KMS-11 (cell line): ENCODE results near the gene PPP1R9B.

Experiments used
- H2AFZ ChIP-seq: fragments of 200-600 bp; sonication (generic); 2 replicates; pipeline ENCODE4 v1.6.1; 2016; ENCODE audit warnings: antibody characterized with exemption, mixed run types, low read depth
- H3K27ac ChIP-seq: fragments of 200-600 bp; sonication (generic); 2 replicates; pipeline ENCODE4 v1.6.1; 2016; ENCODE audit warnings: mild to moderate bottlenecking, mixed run types
- H3K27me3 ChIP-seq: fragments of 200-600 bp; sonication (generic); 2 replicates; pipeline ENCODE4 v1.6.1; 2017; ENCODE audit warnings: mild to moderate bottlenecking, low read depth, mixed run types, moderate library complexity; ENCODE audit not compliant: insufficient read depth
- H3K36me3 ChIP-seq: fragments of 200-600 bp; sonication (generic); 2 replicates; pipeline ENCODE4 v1.6.1; 2017; ENCODE audit warnings: mild to moderate bottlenecking, mixed run types; ENCODE audit not compliant: insufficient read depth
- H3K4me1 ChIP-seq: fragments of 200-600 bp; sonication (generic); 2 replicates; pipeline ENCODE4 v1.6.1; 2016; ENCODE audit warnings: mild to moderate bottlenecking, low read depth, mixed run types; ENCODE audit not compliant: poor library complexity, severe bottlenecking
- H3K4me2 ChIP-seq: fragments of 200-600 bp; sonication (generic); 2 replicates; pipeline ENCODE4 v1.7.0; 2016; ENCODE audit warnings: mild to moderate bottlenecking, mixed run types
- H3K4me3 ChIP-seq: fragments of 200-600 bp; sonication (generic); IDR thresholded peaks from 2 replicates; pipeline ENCODE4 v1.6.1; 2017; ENCODE audit warnings: low read depth, low read length, mixed read lengths; ENCODE audit not compliant: insufficient read depth
- H3K79me2 ChIP-seq: fragments of 200-600 bp; sonication (generic); 2 replicates; pipeline ENCODE4 v1.6.1; 2016; ENCODE audit warnings: low read depth, mixed run types; ENCODE audit not compliant: insufficient read depth
- H3K9ac ChIP-seq: fragments of 200-600 bp; sonication (generic); 2 replicates; pipeline ENCODE4 v1.6.1; 2016; ENCODE audit warnings: mild to moderate bottlenecking, mixed run types
- H4K20me1 ChIP-seq: fragments of 200-600 bp; sonication (generic); 2 replicates; pipeline ENCODE4 v1.6.1; 2016; ENCODE audit warnings: mild to moderate bottlenecking, mixed run types; ENCODE audit not compliant: insufficient read depth
- TF ChIP-seq, protein P1 (sequence below): fragments of 200-600 bp; sonication (generic); conservative IDR thresholded peaks from 2 replicates; pipeline ENCODE4 v1.6.1; 2017; ENCODE audit warnings: low read depth, mild to moderate bottlenecking, antibody characterized with exemption, low read length, moderate library complexity, mixed read lengths

Gene PPP1R9B

DNA sequence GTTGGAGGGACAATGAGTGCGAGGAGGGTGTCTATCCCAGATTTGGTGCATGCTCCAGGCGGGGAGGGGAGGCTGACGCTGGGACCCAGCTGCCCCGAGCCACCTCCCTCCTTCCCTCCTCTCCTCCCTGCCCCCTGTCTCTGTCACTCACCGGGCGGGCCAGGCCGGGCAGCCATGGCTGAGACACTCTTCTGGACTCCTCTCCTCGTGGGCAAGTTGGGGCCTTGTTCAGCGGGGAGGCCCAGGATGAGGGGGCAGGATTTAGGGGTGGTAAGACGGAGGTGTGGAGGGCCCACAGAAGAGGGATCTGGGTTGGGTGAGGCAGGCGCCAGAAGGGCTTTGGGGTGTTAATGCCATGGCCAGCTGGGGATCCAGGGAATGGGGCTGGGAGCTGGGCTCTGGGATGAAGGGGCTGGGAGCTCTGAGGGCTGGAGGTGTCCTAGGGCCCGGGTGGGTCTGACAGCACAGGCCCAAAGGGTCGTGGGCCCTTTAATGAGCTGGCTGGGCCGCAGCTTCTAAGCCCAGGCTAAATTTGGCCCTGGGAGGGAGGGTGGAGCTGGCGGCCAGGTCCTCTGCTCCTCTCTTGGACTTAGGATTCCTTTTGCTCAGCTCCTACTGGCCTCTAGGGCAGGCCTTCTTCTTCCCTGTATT lies 15.5 kb upstream of the PPP1R9B start, which contains the start of gene SGCA:
SGCA (plus strand) TSS at position 139 of the 651 bp plus-strand sequence; CDS start at position 175, 36 bp downstream.
- Histone ChIP-seq H3K9ac (no peak within 1 kb of the TSS), H3K4me3 (no peak within 1 kb of the TSS), H4K20me1 (no peaks in the 10 kb centered on the region), H3K36me3 (no peaks in the 10 kb centered on the region), H3K4me1 (peaks cover 46% of the 10 kb centered on the region), H3K27me3 (no peaks in the 10 kb centered on the region), H3K27ac (no peak within 1 kb of the TSS), H3K79me2 (no peaks in the 10 kb centered on the region), H2AFZ (no peak within 1 kb of the TSS), H3K4me2 (no peak within 1 kb of the TSS)
- TF ChIP-seq, protein P1, sequence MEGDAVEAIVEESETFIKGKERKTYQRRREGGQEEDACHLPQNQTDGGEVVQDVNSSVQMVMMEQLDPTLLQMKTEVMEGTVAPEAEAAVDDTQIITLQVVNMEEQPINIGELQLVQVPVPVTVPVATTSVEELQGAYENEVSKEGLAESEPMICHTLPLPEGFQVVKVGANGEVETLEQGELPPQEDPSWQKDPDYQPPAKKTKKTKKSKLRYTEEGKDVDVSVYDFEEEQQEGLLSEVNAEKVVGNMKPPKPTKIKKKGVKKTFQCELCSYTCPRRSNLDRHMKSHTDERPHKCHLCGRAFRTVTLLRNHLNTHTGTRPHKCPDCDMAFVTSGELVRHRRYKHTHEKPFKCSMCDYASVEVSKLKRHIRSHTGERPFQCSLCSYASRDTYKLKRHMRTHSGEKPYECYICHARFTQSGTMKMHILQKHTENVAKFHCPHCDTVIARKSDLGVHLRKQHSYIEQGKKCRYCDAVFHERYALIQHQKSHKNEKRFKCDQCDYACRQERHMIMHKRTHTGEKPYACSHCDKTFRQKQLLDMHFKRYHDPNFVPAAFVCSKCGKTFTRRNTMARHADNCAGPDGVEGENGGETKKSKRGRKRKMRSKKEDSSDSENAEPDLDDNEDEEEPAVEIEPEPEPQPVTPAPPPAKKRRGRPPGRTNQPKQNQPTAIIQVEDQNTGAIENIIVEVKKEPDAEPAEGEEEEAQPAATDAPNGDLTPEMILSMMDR = no peak

DNA sequence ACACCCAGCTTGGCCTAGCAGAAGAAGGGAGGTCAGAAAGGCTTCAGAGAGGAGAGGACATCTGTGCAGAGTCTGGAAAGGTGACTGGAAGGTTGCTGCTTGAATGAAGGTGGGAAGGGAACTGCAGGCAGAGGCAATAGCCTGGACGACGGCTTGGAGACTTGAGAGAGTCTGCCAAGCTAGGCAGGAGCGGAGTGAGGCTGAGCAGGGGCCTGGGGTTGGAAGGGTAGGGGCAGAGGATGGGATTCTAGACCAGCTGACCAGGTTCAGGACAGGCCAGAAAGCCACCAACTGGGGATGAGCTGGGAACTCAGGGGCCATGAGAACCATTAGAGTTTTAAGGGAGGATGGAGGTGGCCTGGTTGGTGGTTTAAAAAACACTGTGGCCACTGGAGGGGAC lies 15.0 kb upstream of the PPP1R9B start:
- TF ChIP-seq, protein P1 = no peak
- no peaks in the 10 kb centered on the region for H3K79me2 ChIP-seq
- H3K4me3 ChIP-seq = no peak overlapping the region
- H4K20me1 ChIP-seq = no peaks in the 10 kb centered on the region
- peaks cover 43% of the 10 kb centered on the region for H3K4me1 ChIP-seq
- no peak overlapping the region for H3K4me2 ChIP-seq
- H3K9ac ChIP-seq = no peak overlapping the region
- no peaks in the 10 kb centered on the region for H3K36me3 ChIP-seq
- H3K27ac ChIP-seq = no peak overlapping the region
- H3K27me3 ChIP-seq = no peaks in the 10 kb centered on the region
- no peak overlapping the region for H2AFZ ChIP-seq

DNA sequence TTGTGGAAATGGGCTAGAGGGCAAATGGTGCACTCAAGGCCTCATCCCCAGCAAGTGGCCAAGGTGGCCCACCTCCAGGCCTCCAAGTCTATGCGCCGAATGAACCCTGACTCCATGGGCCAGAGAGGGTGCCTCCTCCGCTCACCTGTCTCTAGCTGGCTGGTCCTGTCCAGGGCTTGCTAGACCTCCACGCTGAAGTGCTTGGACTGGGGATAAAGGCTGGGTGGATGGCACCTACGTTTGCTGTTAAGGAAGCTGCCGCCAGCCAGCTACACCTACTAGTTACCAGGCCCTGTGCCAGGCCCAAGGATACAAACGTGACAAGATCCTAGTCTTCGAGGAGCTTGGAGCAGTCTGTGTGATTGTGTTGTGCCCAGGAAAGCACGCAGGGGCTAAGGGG lies 14.6 kb upstream of the PPP1R9B start:
- no peak overlapping the region for H3K4me3 ChIP-seq
- TF ChIP-seq, protein P1 = no peak
- no peak overlapping the region for H3K9ac ChIP-seq
- no peaks in the 10 kb centered on the region for H3K27me3 ChIP-seq
- H3K79me2 ChIP-seq = no peaks in the 10 kb centered on the region
- H3K36me3 ChIP-seq = no peaks in the 10 kb centered on the region
- no peak overlapping the region for H3K27ac ChIP-seq
- H3K4me2 ChIP-seq = no peak overlapping the region
- H3K4me1 ChIP-seq = peaks cover 39% of the 10 kb centered on the region
- H4K20me1 ChIP-seq = no peaks in the 10 kb centered on the region
- H2AFZ ChIP-seq = no peak overlapping the region

DNA sequence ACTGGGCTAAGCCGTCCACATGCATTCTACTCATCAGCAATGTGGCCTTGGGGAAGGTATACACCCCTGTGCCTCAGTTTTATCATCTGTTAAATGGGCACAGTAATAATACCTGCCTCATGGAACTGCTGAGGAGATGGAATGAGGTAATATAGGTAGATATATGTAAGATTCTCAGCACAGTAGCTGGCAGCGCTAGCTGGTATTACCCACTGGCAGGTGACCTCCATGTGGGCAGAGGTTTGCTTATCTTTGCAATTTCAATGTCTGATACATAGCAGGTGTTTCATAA lies 14.2 kb upstream of the PPP1R9B start:
- TF ChIP-seq, protein P1 = no peak
- H2AFZ ChIP-seq = no peak overlapping the region
- H3K27ac ChIP-seq = no peak overlapping the region
- no peak overlapping the region for H3K4me3 ChIP-seq
- no peaks in the 10 kb centered on the region for H4K20me1 ChIP-seq
- H3K4me1 ChIP-seq = peaks cover 35% of the 10 kb centered on the region
- no peak overlapping the region for H3K4me2 ChIP-seq
- no peaks in the 10 kb centered on the region for H3K36me3 ChIP-seq
- H3K27me3 ChIP-seq = no peaks in the 10 kb centered on the region
- H3K9ac ChIP-seq = no peak overlapping the region
- no peaks in the 10 kb centered on the region for H3K79me2 ChIP-seq
